T-helper 22 cell (primary cell): ENCODE data around the gene MIDN.
"Not testable (repeated sequence)": the region's sequence is repeated elsewhere in the genome, so short reads cannot be mapped to it uniquely, and the experiment has no call there.

Source experiments
- DNase-seq: peaks from one replicate; pipeline ENCODE4 v3.0.0-alpha.2; 2020; ENCODE audit warnings: low read depth

Gene MIDN

GRCh38 chr19:1248139-1248785, at the start of gene MIDN:
Gene MIDN (plus strand): TSS chr19:1248583. CDS start chr19:1250297, 1,714 bp downstream.
- peak; percentile 76 for DNase-seq

DNA sequence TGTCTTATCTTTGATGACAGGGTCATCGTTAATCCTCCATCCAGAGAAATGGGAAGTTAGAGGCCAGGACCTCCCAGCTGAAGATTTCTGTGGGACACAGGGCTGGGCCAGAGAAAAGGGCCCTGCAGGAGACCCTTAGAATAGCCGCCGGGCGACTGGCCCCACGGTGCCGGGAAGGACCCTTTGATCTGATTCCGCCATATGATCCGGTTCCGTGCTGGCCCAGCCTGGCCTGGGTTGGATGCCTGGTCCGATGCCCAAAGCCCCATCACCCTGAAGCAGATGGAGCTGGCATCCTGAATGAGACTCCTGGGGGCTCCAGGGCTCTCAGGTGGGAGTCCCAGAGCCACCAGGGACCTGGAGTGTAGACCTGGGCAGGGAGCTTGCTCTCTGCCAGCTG, 48.9 kb upstream of the MIDN start:
- DNase-seq = no peak

- DNase-seq = not testable (repeated sequence)
These were observed 47.8 kb upstream of the MIDN start for GRCh38 chr19:1200614-1201013.

DNA sequence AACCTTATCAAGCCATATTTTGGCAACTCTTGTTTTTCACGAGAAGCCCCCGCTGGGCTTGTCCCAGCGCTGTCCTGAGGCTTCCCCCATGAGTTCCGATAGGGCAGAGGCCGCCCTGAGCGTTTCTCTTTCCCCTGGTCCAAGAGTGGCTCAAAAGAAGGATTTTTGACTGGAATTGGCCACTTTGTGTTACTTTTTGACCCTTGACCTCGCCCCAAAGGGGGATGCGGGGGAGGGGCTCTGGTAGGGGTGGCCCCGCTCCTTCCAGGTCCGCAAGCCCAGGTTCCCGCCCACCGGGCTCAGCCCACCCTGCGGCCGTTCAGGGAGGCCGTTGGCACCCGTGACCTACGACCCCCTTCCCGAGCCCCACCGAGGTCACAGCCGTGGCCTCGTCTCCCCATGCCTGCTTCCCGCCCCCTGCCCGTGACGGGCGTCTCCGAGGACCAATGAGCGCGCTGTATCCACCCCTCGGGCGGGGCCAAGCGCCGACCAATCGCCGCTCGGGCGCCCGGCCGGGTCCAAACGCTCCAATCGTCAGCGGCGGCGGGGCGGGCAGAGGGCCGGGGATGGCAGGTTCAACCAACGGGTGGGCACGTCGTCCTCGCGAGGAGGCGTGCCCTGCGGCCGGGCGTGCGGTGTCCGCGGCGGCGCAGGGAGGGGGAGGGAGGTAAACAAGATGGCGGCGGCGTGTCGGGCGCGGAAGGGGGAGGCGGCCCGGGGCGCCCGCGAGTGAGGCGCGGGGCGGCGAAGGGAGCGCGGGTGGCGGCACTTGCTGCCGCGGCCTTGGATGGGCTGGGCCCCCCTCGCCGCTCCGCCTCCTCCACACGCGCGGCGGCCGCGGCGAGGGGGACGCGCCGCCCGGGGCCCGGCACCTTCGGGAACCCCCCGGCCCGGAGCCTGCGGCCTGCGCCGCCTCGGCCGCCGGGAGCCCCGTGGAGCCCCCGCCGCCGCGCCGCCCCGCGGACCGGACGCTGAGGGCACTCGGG, 43.0 kb upstream of the MIDN start, which contains the start of gene STK11:
TSS of gene STK11 (plus strand) at position 665 of the 986 bp plus-strand sequence. CDS start 1,136 bp downstream, outside the sequence.
- peak; percentile 98 for DNase-seq

DNA sequence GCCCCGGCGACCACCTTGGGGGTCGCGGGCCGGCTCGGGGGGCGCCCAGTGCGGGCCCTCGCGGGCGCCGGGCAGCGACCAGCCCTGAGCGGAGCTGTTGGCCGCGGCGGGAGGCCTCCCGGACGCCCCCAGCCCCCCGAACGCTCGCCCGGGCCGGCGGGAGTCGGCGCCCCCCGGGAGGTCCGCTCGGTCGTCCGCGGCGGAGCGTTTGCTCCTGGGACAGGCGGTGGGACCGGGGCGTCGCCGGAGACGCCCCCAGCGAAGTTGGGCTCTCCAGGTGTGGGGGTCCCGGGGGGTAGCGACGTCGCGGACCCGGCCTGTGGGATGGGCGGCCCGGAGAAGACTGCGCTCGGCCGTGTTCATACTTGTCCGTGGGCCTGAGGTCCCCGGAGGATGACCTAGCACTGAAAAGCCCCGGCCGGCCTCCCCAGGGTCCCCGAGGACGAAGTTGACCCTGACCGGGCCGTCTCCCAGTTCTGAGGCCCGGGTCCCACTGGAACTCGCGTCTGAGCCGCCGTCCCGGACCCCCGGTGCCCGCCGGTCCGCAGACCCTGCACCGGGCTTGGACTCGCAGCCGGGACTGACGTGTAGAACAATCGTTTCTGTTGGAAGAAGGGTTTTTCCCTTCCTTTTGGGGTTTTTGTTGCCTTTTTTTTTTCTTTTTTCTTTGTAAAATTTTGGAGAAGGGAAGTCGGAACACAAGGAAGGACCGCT, 42.1 kb upstream of the MIDN start:
- no peak for DNase-seq

- no peak for DNase-seq
These were observed 41.4 kb upstream of the MIDN start for GRCh38 chr19:1206864-1207450.

DNA sequence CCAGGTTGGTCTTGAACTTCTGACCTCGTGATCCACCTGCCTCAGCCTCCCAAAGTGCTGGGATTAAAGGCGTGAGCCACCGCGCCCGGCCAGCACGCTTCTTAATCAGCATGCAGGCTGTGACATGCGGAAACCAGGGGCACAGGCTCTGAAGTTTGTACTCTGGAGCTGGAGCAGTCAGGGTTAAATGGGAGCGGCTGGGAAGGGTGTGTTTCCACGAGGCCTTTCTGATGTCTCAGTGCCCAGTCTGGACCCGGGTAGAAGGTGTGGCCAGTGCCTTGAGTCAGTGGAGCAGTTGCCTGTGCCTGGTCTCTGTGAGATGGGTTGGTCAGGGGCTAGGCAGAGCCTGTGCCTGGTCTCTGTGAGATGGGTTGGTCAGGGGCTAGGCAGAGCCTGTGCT, 39.6 kb upstream of the MIDN start:
- DNase-seq = not testable (repeated sequence)

DNA sequence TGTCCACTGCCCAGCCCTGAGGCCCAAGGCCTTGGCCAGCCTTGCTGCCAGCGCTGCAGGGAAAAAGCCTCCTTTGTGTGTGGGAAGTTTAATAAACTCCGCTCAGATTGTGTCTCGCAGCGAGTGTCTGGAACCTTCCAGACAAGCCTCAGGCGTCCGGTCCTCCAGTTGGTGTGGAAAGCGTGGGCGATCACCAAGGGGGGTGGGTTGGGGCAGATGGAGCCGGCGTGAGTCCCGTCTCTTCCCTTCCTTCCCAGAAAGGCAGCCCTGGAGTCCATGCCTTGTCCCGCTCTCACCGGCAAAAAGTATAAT, 38.2 kb upstream of the MIDN start:
- no peak for DNase-seq

DNA sequence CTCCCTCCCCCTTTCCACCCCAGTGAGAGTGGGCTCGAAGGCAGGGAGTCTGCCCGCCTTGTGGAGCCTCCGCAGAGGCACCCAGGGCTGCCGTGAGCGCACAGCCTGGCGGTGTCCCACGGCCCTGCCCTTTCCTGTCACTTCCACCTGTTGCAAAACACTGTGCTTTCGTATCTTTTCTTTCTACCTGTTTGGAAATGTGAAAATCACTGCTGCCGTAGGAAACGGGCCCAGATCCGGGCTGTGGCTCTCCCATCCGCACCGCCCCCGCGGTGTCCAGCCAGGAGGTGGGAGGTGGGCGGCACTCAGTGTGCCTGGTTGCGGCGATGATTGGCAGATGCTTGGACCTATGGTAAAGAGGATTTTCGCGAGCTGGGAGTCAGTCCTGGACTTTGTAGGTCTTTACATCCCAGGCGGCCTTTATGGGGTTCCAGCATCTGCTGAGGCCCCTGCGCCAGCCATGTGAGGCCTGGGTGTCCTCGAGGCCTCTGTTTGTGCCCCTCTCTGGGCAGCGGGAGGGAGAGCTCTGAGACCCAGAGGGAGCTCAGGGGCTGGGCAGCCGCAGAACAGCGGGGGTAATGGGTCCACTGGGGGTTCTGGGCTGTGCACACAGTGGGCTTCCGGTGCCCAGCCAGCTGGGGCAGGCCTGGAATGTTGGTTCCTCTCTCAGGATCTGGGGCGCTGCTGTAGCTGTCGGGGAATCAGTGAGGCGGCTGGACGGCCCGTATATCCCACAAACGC, 36.7 kb upstream of the MIDN start:
- no peak for DNase-seq

GRCh38 chr19:1213391-1214286, 34.7 kb upstream of the MIDN start:
- peak; percentile 65 for DNase-seq

- no peak for DNase-seq
These were observed 34.0 kb upstream of the MIDN start for GRCh38 chr19:1214299-1214861.

GRCh38 chr19:1214862-1215731, 33.3 kb upstream of the MIDN start:
- DNase-seq = no peak

DNA sequence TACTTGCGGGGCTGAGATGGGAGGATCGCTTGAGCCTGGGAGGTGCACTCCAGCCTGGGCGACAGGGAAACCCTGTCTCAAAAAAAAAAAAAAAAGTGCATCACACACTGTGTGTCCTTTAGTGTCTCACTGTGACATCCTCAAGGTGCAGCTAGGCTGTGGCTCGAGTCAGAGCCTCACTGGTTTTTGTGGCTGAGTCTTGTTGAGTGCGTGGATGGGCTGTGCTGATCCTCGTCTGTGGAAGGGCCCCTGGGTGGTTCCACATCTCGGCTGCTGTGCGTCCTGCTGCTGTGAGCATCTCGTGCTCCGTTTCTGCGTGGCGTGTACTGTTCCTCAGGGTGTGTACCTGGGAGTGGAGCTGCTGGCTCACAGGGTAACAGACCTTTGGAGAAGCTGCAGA, 31.6 kb upstream of the MIDN start:
- DNase-seq = no peak

GRCh38 chr19:1217366-1217765, 31.0 kb upstream of the MIDN start:
- DNase-seq = no peak

- no peak for DNase-seq
These were observed 29.4 kb upstream of the MIDN start for GRCh38 chr19:1218751-1219567.

- DNase-seq = no peak
These were observed 28.5 kb upstream of the MIDN start for GRCh38 chr19:1219786-1220476.

DNA sequence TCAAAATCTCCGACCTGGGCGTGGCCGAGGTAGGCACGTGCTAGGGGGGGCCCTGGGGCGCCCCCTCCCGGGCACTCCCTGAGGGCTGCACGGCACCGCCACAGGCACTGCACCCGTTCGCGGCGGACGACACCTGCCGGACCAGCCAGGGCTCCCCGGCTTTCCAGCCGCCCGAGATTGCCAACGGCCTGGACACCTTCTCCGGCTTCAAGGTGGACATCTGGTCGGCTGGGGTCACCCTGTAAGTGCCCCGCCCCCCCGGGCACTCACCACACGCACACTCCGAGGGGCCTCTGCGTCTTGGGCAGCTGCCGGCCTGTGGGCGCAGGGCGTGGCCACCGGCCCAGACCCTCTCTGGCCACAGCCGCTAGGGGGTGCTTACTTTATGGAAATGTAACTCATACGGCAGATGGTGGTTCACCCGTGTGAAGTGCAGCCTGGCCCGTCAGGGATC, 27.9 kb upstream of the MIDN start:
- DNase-seq = no peak
